ENCODE measurements around the gene TEX22.

DNA sequence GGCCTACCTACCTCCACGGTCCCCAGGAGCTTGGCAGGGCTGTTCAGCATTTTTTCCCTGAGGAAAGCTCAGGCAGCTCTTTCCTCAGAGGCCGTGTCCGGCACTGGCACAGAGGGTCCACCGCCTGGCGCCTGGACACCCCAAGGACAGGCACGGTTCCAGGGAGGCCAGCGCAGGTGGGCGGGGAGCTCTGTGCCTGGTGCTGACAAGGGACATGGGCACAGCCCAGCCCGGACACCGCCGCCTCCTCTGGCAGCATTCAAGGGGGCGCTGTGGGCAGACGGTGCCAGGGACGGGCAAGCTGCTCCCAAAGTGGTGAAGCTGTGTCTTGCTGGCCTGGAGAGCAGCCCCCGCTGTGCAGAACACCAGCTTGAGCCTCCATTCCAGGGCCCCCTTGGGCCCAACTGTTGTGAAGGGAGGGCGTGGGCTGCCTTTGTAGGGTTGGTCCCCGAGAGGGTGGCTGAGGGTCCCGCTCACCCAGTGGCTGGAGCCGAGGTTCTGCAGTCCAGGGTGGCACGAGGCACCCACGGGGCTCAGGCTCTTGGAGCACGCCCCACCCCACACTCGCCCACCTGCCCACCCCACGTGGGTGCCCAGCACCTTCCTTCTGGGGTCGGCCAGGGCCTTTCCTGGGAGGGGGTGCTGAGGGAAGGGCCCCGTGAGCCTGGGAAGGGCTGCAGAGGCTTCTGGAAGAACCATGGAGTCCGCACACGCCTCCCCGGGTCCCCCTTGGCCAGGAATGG lies 29.3 kb upstream of the TEX22 start:
- TF ChIP-seq CTCF (IDR thresholded peaks at IDR 0.05) (no peak), ESRRA (CRISPR knock-in tag; IDR thresholded peaks at IDR 0.05; ENCODE audit: borderline replicate concordance) (no peak), ETV6 (CRISPR knock-in tag; IDR thresholded peaks at IDR 0.05) (no peak), SP1 (CRISPR knock-in tag; conservative IDR thresholded peaks at IDR 0.05) (no peak)
- TF ChIP-seq, protein P1, sequence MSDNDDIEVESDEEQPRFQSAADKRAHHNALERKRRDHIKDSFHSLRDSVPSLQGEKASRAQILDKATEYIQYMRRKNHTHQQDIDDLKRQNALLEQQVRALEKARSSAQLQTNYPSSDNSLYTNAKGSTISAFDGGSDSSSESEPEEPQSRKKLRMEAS (CRISPR knock-in tag; IDR thresholded peaks at IDR 0.05): no peak

Measured in WTC11 (cell line).